ENCODE data around the gene MED16. TPM values are rescaled to one million over a fixed set of nuclear protein-coding genes. Genes with fewer than 3 reads are reported as not detected.

Gene MED16
- total RNA-seq, 1 experiment from 2014 or later = 83.0 TPM

GRCh38 chr19:897442-898039 lies 4.6 kb upstream of the MED16 start:
- no peak for DNase-seq (ENCODE audit: low spot score)
- CTCF ChIA-PET = no interaction called here

GRCh38 chr19:896999-897398 lies 4.0 kb upstream of the MED16 start:
- ChIA-PET CTCF (no interaction called here), POLR2A (ENCODE audit: low non-redundant PET) (no interaction called here)
- H3K36me3 ChIP-seq (ENCODE audit: insufficient read depth, low read length, poor library complexity, severe bottlenecking) = peaks cover 4% of the 10 kb centered on the region
- intact Hi-C loops (cut with micrococcal nuclease; ENCODE audit: unreplicated experiment) = no loop called here
- no peak overlapping the region for H3K4me3 ChIP-seq (ENCODE audit: low read depth, low read length, poor library complexity, severe bottlenecking)
- no peak overlapping the region for H3K27ac ChIP-seq (ENCODE audit: low read depth, low read length, poor library complexity, severe bottlenecking)
- BruUV-seq (replicated peaks) = no TSS peak
- DNase-seq (ENCODE audit: low spot score) = no peak
- H3K9me3 ChIP-seq (ENCODE audit: low read depth, low read length, poor library complexity, severe bottlenecking) = no peaks in the 10 kb centered on the region
- no peak for TF ChIP-seq EZH2 (IDR thresholded peaks at IDR 0.05; ENCODE audit: borderline replicate concordance, low read depth, low read length, poor library complexity, severe bottlenecking)
- TF ChIP-seq CTCF (conservative IDR thresholded peaks at IDR 0.05; ENCODE audit: low read depth, low read length) = no peak
- no peaks in the 10 kb centered on the region for H3K4me1 ChIP-seq (ENCODE audit: insufficient read depth, low read length, poor library complexity, severe bottlenecking)
- H3K27me3 ChIP-seq (replicated peaks; ENCODE audit: insufficient read depth, low read depth, low read length, poor library complexity) = no peaks in the 10 kb centered on the region

More at GRCh38 chr19:897442-898039, 4.6 kb upstream of the MED16 start:
- no peaks in the 10 kb centered on the region for H3K9me3 ChIP-seq (ENCODE audit: low read depth, low read length, poor library complexity, severe bottlenecking)
- no peaks in the 10 kb centered on the region for H3K27me3 ChIP-seq (replicated peaks; ENCODE audit: insufficient read depth, low read depth, low read length, poor library complexity)
- no TSS peak for BruUV-seq (replicated peaks)
- no peak overlapping the region for H3K27ac ChIP-seq (ENCODE audit: low read depth, low read length, poor library complexity, severe bottlenecking)
- H3K4me3 ChIP-seq (ENCODE audit: low read depth, low read length, poor library complexity, severe bottlenecking) = no peak overlapping the region
- TF ChIP-seq EZH2 (IDR thresholded peaks at IDR 0.05; ENCODE audit: borderline replicate concordance, low read depth, low read length, poor library complexity, severe bottlenecking) = no peak
- TF ChIP-seq CTCF (conservative IDR thresholded peaks at IDR 0.05; ENCODE audit: low read depth, low read length) = no peak
- intact Hi-C loops (cut with micrococcal nuclease; ENCODE audit: unreplicated experiment) = no loop called here
- POLR2A ChIA-PET (ENCODE audit: low non-redundant PET) = no interaction called here
- H3K36me3 ChIP-seq (ENCODE audit: insufficient read depth, low read length, poor library complexity, severe bottlenecking) = peaks cover 4% of the 10 kb centered on the region
- no peaks in the 10 kb centered on the region for H3K4me1 ChIP-seq (ENCODE audit: insufficient read depth, low read length, poor library complexity, severe bottlenecking)

- TF ChIP-seq EZH2 (IDR thresholded peaks at IDR 0.05; ENCODE audit: borderline replicate concordance, low read depth, low read length, poor library complexity, severe bottlenecking) (no peak), CTCF (conservative IDR thresholded peaks at IDR 0.05; ENCODE audit: low read depth, low read length) (no peak)
- no TSS peak for BruUV-seq (replicated peaks)
- Histone ChIP-seq H3K9me3 (ENCODE audit: low read depth, low read length, poor library complexity, severe bottlenecking) (no peaks in the 10 kb centered on the region), H3K36me3 (ENCODE audit: insufficient read depth, low read length, poor library complexity, severe bottlenecking) (peaks cover 4% of the 10 kb centered on the region), H3K4me3 (ENCODE audit: low read depth, low read length, poor library complexity, severe bottlenecking) (no peak overlapping the region), H3K27ac (ENCODE audit: low read depth, low read length, poor library complexity, severe bottlenecking) (no peak overlapping the region), H3K4me1 (ENCODE audit: insufficient read depth, low read length, poor library complexity, severe bottlenecking) (no peaks in the 10 kb centered on the region), H3K27me3 (replicated peaks; ENCODE audit: insufficient read depth, low read depth, low read length, poor library complexity) (no peaks in the 10 kb centered on the region)
- POLR2A ChIA-PET (ENCODE audit: low non-redundant PET) = no interaction called here
- intact Hi-C loops (cut with micrococcal nuclease; ENCODE audit: unreplicated experiment) = no loop called here
- no peak for DNase-seq (ENCODE audit: low spot score)
- CTCF ChIA-PET = no interaction called here
These were observed 3.4 kb upstream of the MED16 start for GRCh38 chr19:896434-896833.
